HepG2 (cell line): Measurements from ENCODE around the gene SLC2A5. TPM values are rescaled to one million over a fixed set of nuclear protein-coding genes. Genes with fewer than 3 reads are reported as not detected.

Experiments
- ATAC-seq: fragments of 200-7000 bp; cut with Tn5 transposase; 3 replicates; pipeline ENCODE4 v1.9.1; 2020; ENCODE audit warnings: mild to moderate bottlenecking, moderate library complexity
- BruUV-seq: library from RNA; stranded (reverse); fragments of 400-500 nt; replicated peaks from 2 replicates; lab custom pipeline; 2021; lab: Mats Ljungman, UMichigan
- CTCF ChIA-PET: fragments of 300-600 bp; formaldehyde crosslinking; extraction: SDS; loops from one replicate; lab custom pipeline; 2021; ENCODE audit warnings: low total read pairs, inconsistent platforms, low intra/inter-chr PET ratio; lab: Yijun Ruan, JAX
- POLR2A ChIA-PET: fragments of 350-600 bp; sonication (Branson Sonifier 250); formaldehyde crosslinking; loops from one replicate; lab custom pipeline; 2020; ENCODE audit warnings: antibody characterized with exemption, inconsistent platforms; lab: Yijun Ruan, JAX
- DNase-seq: peaks from one replicate; pipeline ENCODE4 v3.0.0-alpha.2; 2015; ENCODE audit warnings: low spot score
- FAIRE-seq: peaks from 3 replicates; lab custom pipeline; 2011; peaks lifted over from hg19 to GRCh38; lab: Jason Lieb, UNC
- H2AFZ ChIP-seq: one replicate; pipeline ENCODE4 v1.6.1; 2011; ENCODE audit warnings: low read length, inconsistent platforms
- H3K27ac ChIP-seq: fragments of 300-600 bp; 3 replicates; pipeline ENCODE4 v1.8.0; 2011; ENCODE audit warnings: mixed run types, mild to moderate bottlenecking, mixed read lengths, low read length, inconsistent platforms; ENCODE audit not compliant: insufficient read depth; ENCODE audit errors: extremely low read length
- H3K27me3 ChIP-seq, 2 experiments: fragments of 200-600 bp in 1 of 2; 2 replicates in 1 of 2; 3 replicates in 1 of 2; pipeline versions ENCODE4 v1.6.0 to v1.8.0; 2011; ENCODE audit warnings: low read length in 2 of 2, mild to moderate bottlenecking in 2 of 2, moderate library complexity in 2 of 2, inconsistent platforms in 1 of 2; ENCODE audit not compliant: insufficient read depth in 2 of 2, control insufficient read depth in 1 of 2
- H3K36me3 ChIP-seq, 2 experiments: fragments of 200-600 bp in 1 of 2; replicated peaks in 1 of 2; 2 replicates in 1 of 2; 3 replicates in 1 of 2; pipeline versions ENCODE4 v1.5.1 to v1.8.0; 2011; ENCODE audit warnings: low read length in 2 of 2, inconsistent platforms in 1 of 2; ENCODE audit not compliant: insufficient read depth in 2 of 2, control insufficient read depth in 1 of 2
- H3K4me1 ChIP-seq: 2 replicates; pipeline ENCODE4 v1.5.1; 2012; ENCODE audit warnings: low read length, inconsistent platforms; ENCODE audit not compliant: insufficient read depth
- H3K4me2 ChIP-seq: 2 replicates; pipeline ENCODE4 v1.6.0; 2011; ENCODE audit warnings: low read depth, low read length, inconsistent platforms
- H3K4me3 ChIP-seq, 3 experiments: fragments of 200-600 bp in 1 of 3; sonication (generic), shearing (Covaris generic) in 1 of 3; replicated peaks in 1 of 3; 2 replicates each; pipeline ENCODE4 v1.5.1; 2011 to 2016; ENCODE audit warnings: low read length in 3 of 3, inconsistent platforms in 2 of 3, low read depth in 2 of 3, mild to moderate bottlenecking in 2 of 3, control low read depth in 1 of 3, mixed read lengths in 1 of 3; ENCODE audit not compliant: insufficient read depth in 1 of 3
- H3K79me2 ChIP-seq: one replicate; pipeline ENCODE4 v1.6.1; 2011; ENCODE audit warnings: low read length, inconsistent platforms; ENCODE audit not compliant: insufficient read depth
- H3K9ac ChIP-seq: 2 replicates; pipeline ENCODE4 v1.6.0; 2011; ENCODE audit warnings: mild to moderate bottlenecking, low read depth, low read length, inconsistent platforms; ENCODE audit not compliant: insufficient read depth
- H3K9me3 ChIP-seq: 2 replicates; pipeline ENCODE4 v1.5.1; 2012; ENCODE audit warnings: mild to moderate bottlenecking, low read length
- H4K20me1 ChIP-seq: 2 replicates; pipeline ENCODE4 v1.6.0; 2011; ENCODE audit warnings: inconsistent platforms, mild to moderate bottlenecking, low read length, moderate library complexity; ENCODE audit not compliant: insufficient read depth
- ARID2 ChIP-seq: sonication (generic); formaldehyde crosslinking; IDR thresholded peaks from 2 replicates; pipeline ENCODE4 v1.8.1; 2022; ENCODE audit warnings: mild to moderate bottlenecking, missing genetic modification reagents, borderline replicate concordance
- ATM ChIP-seq: fragments of 450-650 bp; IDR thresholded peaks from 2 replicates; pipeline ENCODE4 v1.7.1; 2017; ENCODE audit warnings: mild to moderate bottlenecking, borderline replicate concordance
- FOXK1 ChIP-seq: sonication (generic); formaldehyde crosslinking; IDR thresholded peaks from 2 replicates; pipeline ENCODE4 v1.4.0; 2020; ENCODE audit warnings: low read depth, missing genetic modification reagents, borderline replicate concordance
- HCFC1 ChIP-seq: fragments of 150-350 bp; IDR thresholded peaks from 2 replicates; pipeline ENCODE4 v1.6.1; 2014; ENCODE audit warnings: low read depth, low read length
- HDAC6 ChIP-seq: fragments of 200-600 bp; sonication (generic); IDR thresholded peaks from 2 replicates; pipeline ENCODE4 v1.7.0; 2017; ENCODE audit warnings: mild to moderate bottlenecking, antibody characterized with exemption, low read length, low read depth
- NFIB ChIP-seq: sonication (generic); formaldehyde crosslinking; IDR thresholded peaks from 2 replicates; pipeline ENCODE4 v1.9.0; 2021; ENCODE audit warnings: missing genetic modification reagents, mild to moderate bottlenecking, borderline replicate concordance
- NFKB2 ChIP-seq: sonication (generic); formaldehyde crosslinking; IDR thresholded peaks from 2 replicates; pipeline ENCODE4 v1.4.0; 2020; ENCODE audit warnings: missing genetic modification reagents, borderline replicate concordance
- NR2C2 ChIP-seq: sonication (generic); formaldehyde crosslinking; IDR thresholded peaks from 2 replicates; pipeline ENCODE4 v1.4.0; 2020; ENCODE audit warnings: missing genetic modification reagents, mild to moderate bottlenecking, moderate library complexity, borderline replicate concordance
- RFX5 ChIP-seq: IDR thresholded peaks from 2 replicates; pipeline ENCODE4 v1.6.1; 2011; ENCODE audit warnings: low read depth, low read length, improper control_type of control experiment
- SKI ChIP-seq: fragments of 450-650 bp; IDR thresholded peaks from one replicate; pipeline ENCODE4 v1.6.1; 2018; ENCODE audit warnings: mild to moderate bottlenecking; ENCODE audit not compliant: partially characterized antibody
- SOX5 ChIP-seq: IDR thresholded peaks from 2 replicates; pipeline ENCODE4 v1.6.1; 2016; ENCODE audit warnings: borderline replicate concordance
- SP1 ChIP-seq, 2 experiments: fragments of 450-650 bp in 1 of 2; sonication (generic) in 1 of 2; formaldehyde crosslinking in 1 of 2; IDR thresholded peaks; 2 replicates each; pipeline versions ENCODE4 v1.4.0 to v1.6.1; 2016 to 2020; ENCODE audit warnings: missing genetic modification reagents in 1 of 2
- ZC3H4 ChIP-seq: sonication (generic); formaldehyde crosslinking; IDR thresholded peaks from 2 replicates; pipeline ENCODE4 v1.4.0; 2020; ENCODE audit warnings: missing genetic modification reagents, borderline replicate concordance
- ZKSCAN8 ChIP-seq: IDR thresholded peaks from 2 replicates; pipeline ENCODE4 v1.6.1; 2016; ENCODE audit warnings: borderline replicate concordance, missing genetic modification reagents, missing compliant biosample characterization
- ZNF337 ChIP-seq: sonication (generic); formaldehyde crosslinking; IDR thresholded peaks from 2 replicates; pipeline ENCODE4 v1.5.1; 2020; ENCODE audit warnings: missing genetic modification reagents, low read depth, mild to moderate bottlenecking, borderline replicate concordance
- ZNF460 ChIP-seq: sonication (generic); formaldehyde crosslinking; IDR thresholded peaks from 2 replicates; pipeline ENCODE4 v1.5.1; 2020; ENCODE audit warnings: missing genetic modification reagents, mild to moderate bottlenecking, borderline replicate concordance
- ZNF543 ChIP-seq: sonication (generic); formaldehyde crosslinking; IDR thresholded peaks from 2 replicates; pipeline ENCODE4 v1.4.0; 2020; ENCODE audit warnings: mild to moderate bottlenecking, missing genetic modification reagents
- ZSCAN22 ChIP-seq: sonication (generic); formaldehyde crosslinking; IDR thresholded peaks from 2 replicates; pipeline ENCODE4 v1.4.0; 2020; ENCODE audit warnings: mild to moderate bottlenecking, missing genetic modification reagents
- WGBS: methylation state at CpG from one replicate; pipeline ENCODE4 v1.1.6; 2017; ENCODE audit warnings: low lambda C conversion rate; 5-methylcytosine and 5-hydroxymethylcytosine counted together
- in situ Hi-C: cut with HindIII; loops from 2 replicates; pipeline ENCODE4 v1.10.0; 2017; ENCODE audit warnings: low pct_unique_long_range_greater_than_20kb; ENCODE audit not compliant: extremely low pct_ligation_motif_present
- intact Hi-C: fragments of 100-400 bp; cut with micrococcal nuclease; formaldehyde crosslinking; loops from one replicate; pipeline ENCODE4 v1.10.0; 2022; ENCODE audit not compliant: unreplicated experiment
- polyA plus RNA-seq, 8 experiments: library from polyadenylated mRNA; depleted of rRNA in 3 of 8; stranded (reverse) in 7 of 8; unstranded in 1 of 8; fragments of >200 nt; fragmentation: Illumina TruSeq in 4 of 8; extraction: Trizol in 4 of 8; gene quantifications; 2 replicates each; pipeline versions ENCODE4 v1.2.1 to v1.2.3, GENCODE V29; 2011 to 2016; ENCODE audit warnings: low read depth in 4 of 8, missing spikeins in 1 of 8, mixed read lengths in 1 of 8; ENCODE audit not compliant: insufficient read depth in 1 of 8
- total RNA-seq, 5 experiments: library from RNA; depleted of rRNA; stranded (reverse); fragments of >200 nt; fragmentation: Illumina TruSeq; extraction: Trizol; gene quantifications; 2 replicates each; pipeline ENCODE4 v1.2.3, GENCODE V29; 2016; ENCODE audit warnings: low read depth in 1 of 5
- TF ChIP-seq, protein P1 (sequence below): sonication (generic); formaldehyde crosslinking; IDR thresholded peaks from 2 replicates; pipeline ENCODE4 v1.8.1; 2023; ENCODE audit warnings: mild to moderate bottlenecking, missing genetic modification reagents
- TF ChIP-seq, protein P2 (sequence below): IDR thresholded peaks from 2 replicates; pipeline ENCODE4 v1.6.1; 2016; ENCODE audit warnings: missing compliant biosample characterization, missing genetic modification reagents, borderline replicate concordance
- TF ChIP-seq, protein P3 (sequence below): sonication (generic); formaldehyde crosslinking; conservative IDR thresholded peaks from 2 replicates; pipeline ENCODE4 v1.8.1; 2023; ENCODE audit warnings: missing genetic modification reagents

SLC2A5 gene
- total and polyA plus RNA-seq, 2 of the 13 experiments (the other 11 are each of a cell fraction or from before 2014, with no cell fraction given), result 0.04 to 0.54 TPM

GRCh38 chr1:9050803-9051202 lies 18.6 kb downstream of the SLC2A5 start (continued):
- TF ChIP-seq ATM (no peak), FOXK1 (no peak), RFX5 (no peak)
- TF ChIP-seq, protein P1, sequence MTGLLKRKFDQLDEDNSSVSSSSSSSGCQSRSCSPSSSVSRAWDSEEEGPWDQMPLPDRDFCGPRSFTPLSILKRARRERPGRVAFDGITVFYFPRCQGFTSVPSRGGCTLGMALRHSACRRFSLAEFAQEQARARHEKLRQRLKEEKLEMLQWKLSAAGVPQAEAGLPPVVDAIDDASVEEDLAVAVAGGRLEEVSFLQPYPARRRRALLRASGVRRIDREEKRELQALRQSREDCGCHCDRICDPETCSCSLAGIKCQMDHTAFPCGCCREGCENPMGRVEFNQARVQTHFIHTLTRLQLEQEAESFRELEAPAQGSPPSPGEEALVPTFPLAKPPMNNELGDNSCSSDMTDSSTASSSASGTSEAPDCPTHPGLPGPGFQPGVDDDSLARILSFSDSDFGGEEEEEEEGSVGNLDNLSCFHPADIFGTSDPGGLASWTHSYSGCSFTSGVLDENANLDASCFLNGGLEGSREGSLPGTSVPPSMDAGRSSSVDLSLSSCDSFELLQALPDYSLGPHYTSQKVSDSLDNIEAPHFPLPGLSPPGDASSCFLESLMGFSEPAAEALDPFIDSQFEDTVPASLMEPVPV (CRISPR knock-in tag), result no peak

DNA sequence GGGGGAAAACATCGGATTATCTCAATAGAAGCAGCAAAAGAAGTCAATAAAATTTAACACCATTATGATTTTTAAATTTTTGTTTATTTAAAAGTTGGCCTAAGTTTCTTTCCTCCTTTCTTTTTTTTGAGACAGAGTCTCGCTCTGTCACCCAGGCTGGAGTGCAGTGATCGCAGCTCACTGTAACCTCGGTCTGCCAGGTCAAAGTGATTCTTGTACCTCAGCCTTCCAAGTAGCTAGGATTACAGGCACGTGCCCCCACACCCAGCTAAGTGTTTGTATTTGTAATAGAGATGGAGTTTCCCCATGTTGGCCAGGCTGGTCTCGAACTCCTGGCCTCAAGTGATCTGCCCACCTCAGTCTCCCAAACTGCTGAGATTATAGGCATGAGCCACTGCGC lies 20.9 kb downstream of the SLC2A5 start:
- BruUV-seq, result no TSS peak
- CTCF ChIA-PET, result no interaction called here
- TF ChIP-seq, protein P2, sequence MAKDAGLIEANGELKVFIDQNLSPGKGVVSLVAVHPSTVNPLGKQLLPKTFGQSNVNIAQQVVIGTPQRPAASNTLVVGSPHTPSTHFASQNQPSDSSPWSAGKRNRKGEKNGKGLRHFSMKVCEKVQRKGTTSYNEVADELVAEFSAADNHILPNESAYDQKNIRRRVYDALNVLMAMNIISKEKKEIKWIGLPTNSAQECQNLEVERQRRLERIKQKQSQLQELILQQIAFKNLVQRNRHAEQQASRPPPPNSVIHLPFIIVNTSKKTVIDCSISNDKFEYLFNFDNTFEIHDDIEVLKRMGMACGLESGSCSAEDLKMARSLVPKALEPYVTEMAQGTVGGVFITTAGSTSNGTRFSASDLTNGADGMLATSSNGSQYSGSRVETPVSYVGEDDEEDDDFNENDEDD, result no peak
- TF ChIP-seq HDAC6, result no peak
- TF ChIP-seq ZSCAN22 (CRISPR knock-in tag), result no peak
- no peak for TF ChIP-seq ATM
- TF ChIP-seq FOXK1, result no peak
- no peak for TF ChIP-seq NFKB2 (CRISPR knock-in tag)
- no peak for TF ChIP-seq ZNF543 (CRISPR knock-in tag)
- TF ChIP-seq, protein P3, sequence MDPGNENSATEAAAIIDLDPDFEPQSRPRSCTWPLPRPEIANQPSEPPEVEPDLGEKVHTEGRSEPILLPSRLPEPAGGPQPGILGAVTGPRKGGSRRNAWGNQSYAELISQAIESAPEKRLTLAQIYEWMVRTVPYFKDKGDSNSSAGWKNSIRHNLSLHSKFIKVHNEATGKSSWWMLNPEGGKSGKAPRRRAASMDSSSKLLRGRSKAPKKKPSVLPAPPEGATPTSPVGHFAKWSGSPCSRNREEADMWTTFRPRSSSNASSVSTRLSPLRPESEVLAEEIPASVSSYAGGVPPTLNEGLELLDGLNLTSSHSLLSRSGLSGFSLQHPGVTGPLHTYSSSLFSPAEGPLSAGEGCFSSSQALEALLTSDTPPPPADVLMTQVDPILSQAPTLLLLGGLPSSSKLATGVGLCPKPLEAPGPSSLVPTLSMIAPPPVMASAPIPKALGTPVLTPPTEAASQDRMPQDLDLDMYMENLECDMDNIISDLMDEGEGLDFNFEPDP (CRISPR knock-in tag), result no peak
- no peak for TF ChIP-seq SOX5 (CRISPR knock-in tag)
- TF ChIP-seq ZKSCAN8 (CRISPR knock-in tag), result no peak
- TF ChIP-seq SP1 (IDR thresholded peaks at IDR 0.05), result no peak
- no peak for TF ChIP-seq SP1 (CRISPR knock-in tag; IDR thresholded peaks at IDR 0.05)
- TF ChIP-seq HCFC1, result no peak
- no peak for TF ChIP-seq ZNF460 (CRISPR knock-in tag)
- no peak for TF ChIP-seq ARID2 (CRISPR knock-in tag)
- TF ChIP-seq ZNF337 (CRISPR knock-in tag), result no peak
- no peak for TF ChIP-seq NFIB (CRISPR knock-in tag)
- no peak for TF ChIP-seq NR2C2 (CRISPR knock-in tag)
- no peak for TF ChIP-seq SKI
- TF ChIP-seq ZC3H4 (CRISPR knock-in tag), result no peak

More for the DNA sequence above, 20.9 kb downstream of the SLC2A5 start:
- Histone ChIP-seq H3K4me2 (no peak overlapping the region), H3K4me3 (no peak overlapping the region), H3K9me3 (no peaks in the 10 kb centered on the region), H3K9ac (no peak overlapping the region), H4K20me1 (no peaks in the 10 kb centered on the region), H3K27ac (no peak overlapping the region), H3K79me2 (no peaks in the 10 kb centered on the region), H3K4me1 (no peaks in the 10 kb centered on the region), H3K27me3 (peaks cover 0 to 7% of the 10 kb centered on the region in 2 experiments; a peak in 2 of 5 replicates), H2AFZ (no peak overlapping the region), H3K36me3 (no peaks in the 10 kb centered on the region)
- no peak for FAIRE-seq
- DNase-seq, result no peak
- intact Hi-C loops, result no loop called here
- POLR2A ChIA-PET, result no interaction called here
- in situ Hi-C loops, result no loop called here
- WGBS, result 62% methylated on average over 7 of the region's 7 CpGs
- ATAC-seq, result no peak
